PFSK-1 (cell line): ENCODE data around the gene RPS4Y1.

Source experiments
- FOXP2 ChIP-seq: optimal IDR thresholded peaks from 2 replicates; pipeline ENCODE3; 2011; ENCODE audit warnings: borderline replicate concordance, control low read depth, inconsistent platforms; ENCODE audit not compliant: insufficient read depth; ENCODE audit errors: extremely low read length, extremely low read depth
- POLR2AphosphoS5 ChIP-seq: IDR thresholded peaks from 2 replicates; pipeline ENCODE4 v1.6.1; 2012; ENCODE audit warnings: low read depth, mild to moderate bottlenecking, control low read depth, low read length, moderate library complexity

DNA sequence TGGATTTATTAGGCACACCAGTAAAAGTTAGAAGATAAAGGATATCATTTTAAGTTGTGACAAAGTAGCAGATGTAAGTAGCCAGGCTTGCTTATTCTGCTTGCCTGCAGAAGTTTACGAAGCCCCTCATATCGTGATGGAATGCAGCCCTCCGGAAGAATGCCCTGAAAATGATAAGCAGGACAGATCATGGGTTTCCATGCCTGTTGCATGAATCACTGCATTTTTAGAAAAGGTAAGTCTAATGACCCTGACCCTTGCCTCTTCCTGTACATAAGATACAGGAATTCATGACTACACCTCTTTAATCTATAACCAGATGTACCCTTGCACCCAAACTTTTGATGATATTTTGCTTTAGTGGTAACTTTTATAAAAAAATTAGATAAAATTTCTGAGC, 16.9 kb upstream of the RPS4Y1 start:
- no peak for TF ChIP-seq FOXP2
- no peak for TF ChIP-seq POLR2AphosphoS5
